Endothelial cell of umbilical vein (primary cell): ENCODE measurements around the gene TRIM58. TPM values are rescaled to one million over a fixed set of nuclear protein-coding genes. Genes with fewer than 3 reads are reported as not detected.
A peak's percentile ranks its signal among the peaks of the same experiment; 100 is the strongest.

Source experiments
- Bru-seq: library from RNA; stranded (reverse); fragments of 400-500 nt; gene quantifications from one replicate; lab custom pipeline; 2021; lab: Mats Ljungman, UMichigan
- BruChase-seq, 2 experiments: library from RNA; stranded (reverse); fragments of 400-500 nt; gene quantifications; one replicate each; lab custom pipeline; 2021; lab: Mats Ljungman, UMichigan
- BruUV-seq: library from RNA; stranded (reverse); fragments of 400-500 nt; replicated peaks from 2 replicates; lab custom pipeline; 2021; lab: Mats Ljungman, UMichigan
- CTCF ChIA-PET: fragments of 300-600, 350-600 bp; sonication (Branson Sonifier 250); formaldehyde crosslinking; loops from one replicate; lab custom pipeline; 2021; ENCODE audit warnings: antibody characterized with exemption, inconsistent platforms; lab: Charles Lee
- POLR2A ChIA-PET: fragments of 300-600, 350-600 bp; sonication (Branson Sonifier 250); formaldehyde crosslinking; loops from one replicate; lab custom pipeline; 2021; ENCODE audit warnings: antibody characterized with exemption, inconsistent platforms; lab: Charles Lee
- DNase-seq: peaks from one replicate; pipeline ENCODE4 v3.0.0-alpha.2; 2011; ENCODE audit warnings: low read depth, low spot score
- FAIRE-seq: peaks from 2 replicates; lab custom pipeline; 2011; peaks lifted over from hg19 to GRCh38; lab: Jason Lieb, UNC
- H2AFZ ChIP-seq: 2 replicates; pipeline ENCODE4 v1.6.0; 2012; ENCODE audit warnings: low read depth, low read length, control low read depth, inconsistent platforms
- H3K27ac ChIP-seq: 2 replicates; pipeline ENCODE4 v1.5.1; 2011; ENCODE audit warnings: low read depth, mild to moderate bottlenecking, control low read depth, low read length, moderate library complexity; ENCODE audit not compliant: insufficient read depth
- H3K27me3 ChIP-seq, 2 experiments: 2 replicates each; pipeline versions ENCODE4 v1.6.0 to v1.6.1; 2011; ENCODE audit warnings: low read length in 2 of 2, mixed read lengths in 1 of 2; ENCODE audit not compliant: control insufficient read depth in 2 of 2, insufficient read depth in 2 of 2
- H3K36me3 ChIP-seq, 2 experiments: 2 replicates in 1 of 2; 3 replicates in 1 of 2; pipeline ENCODE4 v1.5.1; 2011; ENCODE audit warnings: low read length in 2 of 2, mild to moderate bottlenecking in 1 of 2, moderate library complexity in 1 of 2; ENCODE audit not compliant: control insufficient read depth in 2 of 2, insufficient read depth in 2 of 2; ENCODE audit errors: extremely low read depth in 1 of 2
- H3K4me1 ChIP-seq: 3 replicates; pipeline ENCODE4 v1.5.1; 2011; ENCODE audit warnings: mild to moderate bottlenecking, low read length; ENCODE audit not compliant: control insufficient read depth, insufficient read depth; ENCODE audit errors: extremely low read depth
- H3K4me2 ChIP-seq: 2 replicates; pipeline ENCODE4 v1.6.1; 2011; ENCODE audit warnings: low read length, control low read depth, mixed read lengths; ENCODE audit not compliant: insufficient read depth
- H3K4me3 ChIP-seq, 3 experiments: fragments of 200-600 bp in 1 of 3; sonication (generic), shearing (Covaris generic) in 1 of 3; replicated peaks in 1 of 3; 2 replicates each; pipeline ENCODE4 v1.5.1; 2011 to 2016; ENCODE audit warnings: control low read depth in 3 of 3, low read length in 3 of 3, mild to moderate bottlenecking in 2 of 3, inconsistent platforms in 1 of 3, low read depth in 1 of 3, moderate library complexity in 1 of 3; ENCODE audit not compliant: insufficient read depth in 1 of 3
- H3K79me2 ChIP-seq: 2 replicates; pipeline ENCODE4 v1.6.0; 2012; ENCODE audit warnings: low read length, inconsistent platforms; ENCODE audit not compliant: control insufficient read depth, insufficient read depth
- H3K9ac ChIP-seq: replicated peaks from 2 replicates; pipeline ENCODE3; 2011; ENCODE audit warnings: low read length, control low read depth; ENCODE audit not compliant: insufficient read depth; ENCODE audit errors: extremely low read depth
- H3K9me1 ChIP-seq: replicated peaks from 3 replicates; pipeline ENCODE4 v1.6.0; 2011; ENCODE audit warnings: mild to moderate bottlenecking, low read length; ENCODE audit not compliant: control insufficient read depth, insufficient read depth; ENCODE audit errors: extremely low read depth
- H3K9me3 ChIP-seq: replicated peaks from 2 replicates; pipeline ENCODE4 v1.5.1; 2012; ENCODE audit warnings: low read length, inconsistent platforms; ENCODE audit not compliant: control insufficient read depth, insufficient read depth
- H4K20me1 ChIP-seq: replicated peaks from 2 replicates; pipeline ENCODE3; 2011; ENCODE audit warnings: mild to moderate bottlenecking, low read length; ENCODE audit not compliant: control insufficient read depth, insufficient read depth; ENCODE audit errors: extremely low read depth
- CTCF ChIP-seq, 2 donors: IDR thresholded peaks; 1 replicate in 1 of 2; 2 replicates in 1 of 2; pipeline ENCODE4 v1.5.1; 2011; ENCODE audit warnings: low read length in 2 of 2, mild to moderate bottlenecking in 2 of 2, moderate library complexity in 2 of 2, control low read depth in 1 of 2, inconsistent platforms in 1 of 2, low read depth in 1 of 2; ENCODE audit not compliant: insufficient read depth in 1 of 2; ENCODE audit errors: extremely low read depth in 1 of 2
- EZH2 ChIP-seq: IDR thresholded peaks from 2 replicates; pipeline ENCODE4 v1.6.1; 2012; ENCODE audit warnings: borderline replicate concordance, low read depth, mild to moderate bottlenecking, moderate library complexity, low read length, inconsistent platforms; ENCODE audit not compliant: severe bottlenecking
- GATA2 ChIP-seq: IDR thresholded peaks from 2 replicates; pipeline ENCODE4 v1.7.0; 2011; ENCODE audit warnings: low read depth, mild to moderate bottlenecking, moderate library complexity, mixed read lengths, low read length; ENCODE audit not compliant: insufficient read length, insufficient read depth
- JUN ChIP-seq: IDR thresholded peaks from 2 replicates; pipeline ENCODE4 v1.6.1; 2011; ENCODE audit warnings: borderline replicate concordance, low read depth; ENCODE audit not compliant: insufficient read length, insufficient read depth
- MAX ChIP-seq: IDR thresholded peaks from 2 replicates; pipeline ENCODE4 v1.6.1; 2011; ENCODE audit not compliant: insufficient read depth, insufficient read length
- MYC ChIP-seq: IDR thresholded peaks from one replicate; pipeline ENCODE4 v1.6.1; 2011; ENCODE audit warnings: mild to moderate bottlenecking, low read depth, low read length
- POLR2AphosphoS5 ChIP-seq: IDR thresholded peaks from 2 replicates; pipeline ENCODE4 v1.6.1; 2012; ENCODE audit warnings: low read depth, mild to moderate bottlenecking, control low read depth, low read length, moderate library complexity; ENCODE audit not compliant: insufficient read depth
- dilution Hi-C: fragments of 300-500 bp; cut with MboI; formaldehyde crosslinking; loops from one replicate; pipeline ENCODE4 v1.15.0; 2019; ENCODE audit warnings: low sequenced_read_pairs; ENCODE audit not compliant: extremely low pct_ligation_motif_present
- intact Hi-C: fragments of 100-400 bp; cut with micrococcal nuclease; formaldehyde crosslinking; loops from one replicate; pipeline ENCODE4 v1.10.0; 2022
- long read RNA-seq: library from polyadenylated mRNA; stranded (forward); transcript quantifications from one replicate; pipeline ENCODE4 v2.0.0, GENCODE V29; 2021
- polyA minus RNA-seq, 3 experiments: library from RNA; depleted of rRNA, polyadenylated mRNA; stranded (reverse); fragments of >200 nt; gene quantifications; 1 replicate in 1 of 3; 2 replicates in 2 of 3; pipeline ENCODE4 v1.2.3, GENCODE V29; 2011
- polyA plus RNA-seq, 4 experiments: library from polyadenylated mRNA; depleted of rRNA in 3 of 4; stranded (reverse) in 3 of 4; unstranded in 1 of 4; fragments of >200 nt; gene quantifications; 2 replicates each; pipeline versions ENCODE4 v1.2.1 to v1.2.3, GENCODE V29; 2011 to 2012; ENCODE audit warnings: missing spikeins in 1 of 4
- total RNA-seq: library from RNA; stranded (reverse); gene quantifications from 2 replicates; pipeline ENCODE4 v1.2.3, GENCODE V29; 2021

Gene TRIM58
- total RNA-seq (not detected in 2 replicates), polyA plus RNA-seq (not detected in 2 replicates), polyA minus RNA-seq (0.19 TPM in 1 of 2 replicates, not detected in the other), Bru-seq, nascent RNA (percentile 14 among the genes with signal in this experiment), BruChase-seq, experiment 1, labeled RNA remaining after a 6-hour chase (percentile 13 among the genes with signal in this experiment), BruChase-seq, experiment 2, labeled RNA remaining after a 2-hour chase (percentile 8 among the genes with signal in this experiment)
- polyA plus RNA-seq (2011; cell fraction: cytosol; rRNA removed): not detected in 2 replicates
- not detected in 2 replicates for polyA plus RNA-seq (2011; cell fraction: nucleus; rRNA removed)
- not detected in 2 replicates for polyA plus RNA-seq (2012)
- polyA minus RNA-seq (2011; cell fraction: cytosol; rRNA and poly(A)+ RNA removed): not detected
- not detected in 2 replicates for polyA minus RNA-seq (2011; cell fraction: nucleus; rRNA and poly(A)+ RNA removed)
- long read RNA-seq, partial matches to known transcripts: 0 of 1 reads
- long read RNA-seq, other reads (novel, unspliced or antisense): 1 of 1 reads

GRCh38 chr1:247857069-247857984 lies at the start of gene TRIM58:
TSS of gene TRIM58 (plus strand) at chr1:247857187. CDS start at chr1:247857247, 60 bp downstream.
- no peak within 1 kb of the TSS for H3K4me2 ChIP-seq
- no peaks in the 10 kb centered on the region for H3K9me1 ChIP-seq
- no peak within 1 kb of the TSS for H3K4me3 ChIP-seq
- TF ChIP-seq POLR2AphosphoS5 (no peak), JUN (no peak), MAX (no peak), CTCF (IDR thresholded peaks at IDR 0.05; ENCODE audit: extremely low read depth in 1 of 2, insufficient read depth in 1 of 2, low read depth in 1 of 2, low read length in 2 of 2) (no peak), GATA2 (no peak), EZH2 (no peak), MYC (no peak)
- H3K9ac ChIP-seq: no peak within 1 kb of the TSS
- H3K27me3 ChIP-seq: no peaks in the 10 kb centered on the region
- H3K79me2 ChIP-seq: no peaks in the 10 kb centered on the region
- ChIA-PET POLR2A (no interaction called here), CTCF (no interaction called here)
- no peak within 1 kb of the TSS for H2AFZ ChIP-seq
- intact Hi-C loops: no loop called here
- no peak within 1 kb of the TSS for H3K27ac ChIP-seq
- H3K9me3 ChIP-seq: peaks cover 2% of the 10 kb centered on the region
- no peaks in the 10 kb centered on the region for H4K20me1 ChIP-seq
- no peak for DNase-seq
- no TSS peak for BruUV-seq
- dilution Hi-C loops: no loop called here
- no peaks in the 10 kb centered on the region for H3K4me1 ChIP-seq
- no peak for FAIRE-seq
- no peaks in the 10 kb centered on the region for H3K36me3 ChIP-seq
